Measurements from ENCODE around the gene NKAIN2. TPM values are rescaled to one million over a fixed set of nuclear protein-coding genes. Genes with fewer than 3 reads are reported as not detected.

Gene NKAIN2
- polyA plus RNA-seq, 1 of the 3 experiments (the other 2 are of a cell fraction), result not detected

DNA sequence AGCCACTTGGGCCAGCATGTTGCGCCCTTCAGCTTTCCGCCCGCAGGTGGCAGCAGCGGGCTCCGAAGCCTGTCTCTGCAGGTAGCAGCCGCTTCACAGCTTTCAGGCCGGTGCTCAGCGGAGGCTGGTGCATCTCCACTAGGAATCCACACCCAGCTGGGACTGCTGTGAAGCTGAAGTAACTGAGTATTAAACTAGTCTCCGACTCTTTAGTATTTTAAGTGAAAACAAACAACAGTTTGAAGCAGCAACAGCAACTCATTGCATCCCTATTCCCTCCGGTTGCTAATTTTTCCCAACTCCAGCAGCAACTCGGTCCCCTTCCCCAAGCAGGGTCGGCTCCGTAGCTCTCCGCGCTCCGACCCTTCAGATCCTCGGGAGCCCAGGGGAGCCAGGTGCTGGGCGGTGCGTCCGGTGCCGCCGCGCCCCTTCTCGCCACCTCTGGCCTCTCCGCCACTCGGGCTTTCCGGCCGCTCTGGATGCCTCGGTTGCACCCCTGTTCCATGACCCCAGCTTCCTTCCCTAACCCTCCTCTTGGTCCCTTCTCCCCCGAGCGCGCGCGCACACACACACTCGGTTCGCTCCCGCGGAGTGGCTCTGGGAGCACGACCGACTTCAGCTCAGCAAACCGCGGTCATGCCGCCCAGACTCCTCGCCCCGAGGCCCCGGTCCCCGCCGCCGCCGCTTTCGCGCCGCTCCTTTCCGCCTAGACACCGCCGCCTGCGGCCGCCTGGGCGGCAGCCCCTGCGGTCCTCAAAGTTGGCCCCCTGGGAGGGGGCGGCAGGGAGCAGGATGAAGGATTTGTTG, 765 bp upstream of the NKAIN2 start:
- DNase-seq, result peak; percentile 79
- Histone ChIP-seq H3K9me2 (no peaks in the 10 kb centered on the region), H3K9ac (no peak overlapping the region), H3K4me1 (ENCODE audit: control insufficient read depth in 1 of 2, insufficient read depth in 2 of 2, low read depth in 1 of 2, low read length in 1 of 2) (no peaks in the 10 kb centered on the region; a peak in 1 of 4 replicates), H3F3A (replicated peaks; ENCODE audit: insufficient read depth) (no peaks in the 10 kb centered on the region), H3K4me3 (ENCODE audit: low read depth in 2 of 2, low read length in 1 of 2) (peak overlapping the region; percentile 24 to 50; a peak in 2 of 4 replicates), H3K36me3 (replicated peaks in 1 of 2; ENCODE audit: control insufficient read depth in 1 of 2, insufficient read depth in 2 of 2, low read length in 1 of 2) (no peaks in the 10 kb centered on the region), H3K27ac (ENCODE audit: low read depth in 2 of 2, low read length in 1 of 2) (no peak overlapping the region), H3K79me2 (ENCODE audit: insufficient read depth) (no peaks in the 10 kb centered on the region), H4K20me1 (ENCODE audit: insufficient read depth) (no peaks in the 10 kb centered on the region), H2AFZ (ENCODE audit: low read depth) (peak overlapping the region; percentile 56; the same call in 1 of the 2 replicates), H3K9me3 (no peaks in the 10 kb centered on the region), H3K4me2 (peak overlapping the region; percentile 84), H3K27me3 (ENCODE audit: insufficient read depth) (peaks cover 34% of the 10 kb centered on the region)
- WGBS (ENCODE audit: low lambda C conversion rate), result 2% methylated on average over 29 of the region's 61 CpGs
- ChIA-PET CTCF (interaction anchor here (0.7 to 2.4 kb wide), 23 partner anchors 9 to 1055 kb away, joined by 3 to 19 read pairs (median 4); no protein-coding TSS in a partner anchor), POLR2A (no interaction called here)
- no peak for TF ChIP-seq GABPA (IDR thresholded peaks at IDR 0.05; ENCODE audit: low read depth)
- no peak for TF ChIP-seq ELF1 (IDR thresholded peaks at IDR 0.05)
- TF ChIP-seq, protein P1, sequence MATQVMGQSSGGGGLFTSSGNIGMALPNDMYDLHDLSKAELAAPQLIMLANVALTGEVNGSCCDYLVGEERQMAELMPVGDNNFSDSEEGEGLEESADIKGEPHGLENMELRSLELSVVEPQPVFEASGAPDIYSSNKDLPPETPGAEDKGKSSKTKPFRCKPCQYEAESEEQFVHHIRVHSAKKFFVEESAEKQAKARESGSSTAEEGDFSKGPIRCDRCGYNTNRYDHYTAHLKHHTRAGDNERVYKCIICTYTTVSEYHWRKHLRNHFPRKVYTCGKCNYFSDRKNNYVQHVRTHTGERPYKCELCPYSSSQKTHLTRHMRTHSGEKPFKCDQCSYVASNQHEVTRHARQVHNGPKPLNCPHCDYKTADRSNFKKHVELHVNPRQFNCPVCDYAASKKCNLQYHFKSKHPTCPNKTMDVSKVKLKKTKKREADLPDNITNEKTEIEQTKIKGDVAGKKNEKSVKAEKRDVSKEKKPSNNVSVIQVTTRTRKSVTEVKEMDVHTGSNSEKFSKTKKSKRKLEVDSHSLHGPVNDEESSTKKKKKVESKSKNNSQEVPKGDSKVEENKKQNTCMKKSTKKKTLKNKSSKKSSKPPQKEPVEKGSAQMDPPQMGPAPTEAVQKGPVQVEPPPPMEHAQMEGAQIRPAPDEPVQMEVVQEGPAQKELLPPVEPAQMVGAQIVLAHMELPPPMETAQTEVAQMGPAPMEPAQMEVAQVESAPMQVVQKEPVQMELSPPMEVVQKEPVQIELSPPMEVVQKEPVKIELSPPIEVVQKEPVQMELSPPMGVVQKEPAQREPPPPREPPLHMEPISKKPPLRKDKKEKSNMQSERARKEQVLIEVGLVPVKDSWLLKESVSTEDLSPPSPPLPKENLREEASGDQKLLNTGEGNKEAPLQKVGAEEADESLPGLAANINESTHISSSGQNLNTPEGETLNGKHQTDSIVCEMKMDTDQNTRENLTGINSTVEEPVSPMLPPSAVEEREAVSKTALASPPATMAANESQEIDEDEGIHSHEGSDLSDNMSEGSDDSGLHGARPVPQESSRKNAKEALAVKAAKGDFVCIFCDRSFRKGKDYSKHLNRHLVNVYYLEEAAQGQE (IDR thresholded peaks at IDR 0.05; ENCODE audit: low read depth, low read length), result no peak
- TF ChIP-seq RXRA (IDR thresholded peaks at IDR 0.05; ENCODE audit: borderline replicate concordance, low read depth), result no peak
- no peak for TF ChIP-seq RCOR1 (IDR thresholded peaks at IDR 0.05; ENCODE audit: low read length)
- TF ChIP-seq, protein P2, sequence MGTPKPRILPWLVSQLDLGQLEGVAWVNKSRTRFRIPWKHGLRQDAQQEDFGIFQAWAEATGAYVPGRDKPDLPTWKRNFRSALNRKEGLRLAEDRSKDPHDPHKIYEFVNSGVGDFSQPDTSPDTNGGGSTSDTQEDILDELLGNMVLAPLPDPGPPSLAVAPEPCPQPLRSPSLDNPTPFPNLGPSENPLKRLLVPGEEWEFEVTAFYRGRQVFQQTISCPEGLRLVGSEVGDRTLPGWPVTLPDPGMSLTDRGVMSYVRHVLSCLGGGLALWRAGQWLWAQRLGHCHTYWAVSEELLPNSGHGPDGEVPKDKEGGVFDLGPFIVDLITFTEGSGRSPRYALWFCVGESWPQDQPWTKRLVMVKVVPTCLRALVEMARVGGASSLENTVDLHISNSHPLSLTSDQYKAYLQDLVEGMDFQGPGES (IDR thresholded peaks at IDR 0.05; ENCODE audit: low read depth, low read length), result no peak
- no peak for TF ChIP-seq NRF1 (IDR thresholded peaks at IDR 0.05; ENCODE audit: low read depth, low read length)
- TF ChIP-seq, protein P3, sequence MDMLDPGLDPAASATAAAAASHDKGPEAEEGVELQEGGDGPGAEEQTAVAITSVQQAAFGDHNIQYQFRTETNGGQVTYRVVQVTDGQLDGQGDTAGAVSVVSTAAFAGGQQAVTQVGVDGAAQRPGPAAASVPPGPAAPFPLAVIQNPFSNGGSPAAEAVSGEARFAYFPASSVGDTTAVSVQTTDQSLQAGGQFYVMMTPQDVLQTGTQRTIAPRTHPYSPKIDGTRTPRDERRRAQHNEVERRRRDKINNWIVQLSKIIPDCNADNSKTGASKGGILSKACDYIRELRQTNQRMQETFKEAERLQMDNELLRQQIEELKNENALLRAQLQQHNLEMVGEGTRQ (IDR thresholded peaks at IDR 0.05; ENCODE audit: borderline replicate concordance, low read depth, low read length), result no peak
- peak; percentile 64 for TF ChIP-seq RAD21 (IDR thresholded peaks at IDR 0.05; ENCODE audit: low read length)
- TF ChIP-seq MEF2A (IDR thresholded peaks at IDR 0.05; ENCODE audit: borderline replicate concordance, low read depth), result no peak
- TF ChIP-seq, protein P4, sequence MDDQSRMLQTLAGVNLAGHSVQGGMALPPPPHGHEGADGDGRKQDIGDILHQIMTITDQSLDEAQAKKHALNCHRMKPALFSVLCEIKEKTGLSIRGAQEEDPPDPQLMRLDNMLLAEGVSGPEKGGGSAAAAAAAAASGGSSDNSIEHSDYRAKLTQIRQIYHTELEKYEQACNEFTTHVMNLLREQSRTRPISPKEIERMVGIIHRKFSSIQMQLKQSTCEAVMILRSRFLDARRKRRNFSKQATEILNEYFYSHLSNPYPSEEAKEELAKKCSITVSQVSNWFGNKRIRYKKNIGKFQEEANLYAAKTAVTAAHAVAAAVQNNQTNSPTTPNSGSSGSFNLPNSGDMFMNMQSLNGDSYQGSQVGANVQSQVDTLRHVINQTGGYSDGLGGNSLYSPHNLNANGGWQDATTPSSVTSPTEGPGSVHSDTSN (IDR thresholded peaks at IDR 0.05), result no peak
- no peak for TF ChIP-seq TEAD4 (IDR thresholded peaks at IDR 0.05; ENCODE audit: borderline replicate concordance, insufficient read depth)
- no peak for TF ChIP-seq GATA2 (CRISPR knock-in tag; IDR thresholded peaks at IDR 0.05)
- no peak for TF ChIP-seq TCF12 (IDR thresholded peaks at IDR 0.05)
- no peak for TF ChIP-seq NFIC (IDR thresholded peaks at IDR 0.05; ENCODE audit: borderline replicate concordance)
- TF ChIP-seq, protein P5, sequence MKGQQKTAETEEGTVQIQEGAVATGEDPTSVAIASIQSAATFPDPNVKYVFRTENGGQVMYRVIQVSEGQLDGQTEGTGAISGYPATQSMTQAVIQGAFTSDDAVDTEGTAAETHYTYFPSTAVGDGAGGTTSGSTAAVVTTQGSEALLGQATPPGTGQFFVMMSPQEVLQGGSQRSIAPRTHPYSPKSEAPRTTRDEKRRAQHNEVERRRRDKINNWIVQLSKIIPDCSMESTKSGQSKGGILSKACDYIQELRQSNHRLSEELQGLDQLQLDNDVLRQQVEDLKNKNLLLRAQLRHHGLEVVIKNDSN (IDR thresholded peaks at IDR 0.05; ENCODE audit: borderline replicate concordance, low read depth), result no peak
- no peak for TF ChIP-seq FOSL2 (IDR thresholded peaks at IDR 0.05; ENCODE audit: borderline replicate concordance, low read depth)
- no peak for TF ChIP-seq FOXM1 (IDR thresholded peaks at IDR 0.05; ENCODE audit: low read depth)
- TF ChIP-seq JUND (IDR thresholded peaks at IDR 0.05), result no peak
- peak; percentile 67 for TF ChIP-seq SMC3 (IDR thresholded peaks at IDR 0.05; ENCODE audit: low read depth, low read length)
- no peak for TF ChIP-seq EP300 (IDR thresholded peaks at IDR 0.05; ENCODE audit: borderline replicate concordance in 1 of 2, low read depth in 1 of 2, low read length in 1 of 2)
- TF ChIP-seq, protein P6, sequence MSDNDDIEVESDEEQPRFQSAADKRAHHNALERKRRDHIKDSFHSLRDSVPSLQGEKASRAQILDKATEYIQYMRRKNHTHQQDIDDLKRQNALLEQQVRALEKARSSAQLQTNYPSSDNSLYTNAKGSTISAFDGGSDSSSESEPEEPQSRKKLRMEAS (IDR thresholded peaks at IDR 0.05; ENCODE audit: low read depth), result 0 out of 2 replicates have a peak, but pooled peaks have one; percentile 15
- TF ChIP-seq EZH2phosphoT487 (IDR thresholded peaks at IDR 0.05; ENCODE audit: borderline replicate concordance, low read depth), result no peak
- TF ChIP-seq YY1 (IDR thresholded peaks at IDR 0.05; ENCODE audit: low read depth), result no peak
- no peak for TF ChIP-seq MXI1 (IDR thresholded peaks at IDR 0.05; ENCODE audit: low read depth, low read length)

Measured in SK-N-SH (cell line).